T-cell (primary cell): ENCODE data around the gene MMRN2. TPM values are rescaled to one million over a fixed set of nuclear protein-coding genes. Genes with fewer than 3 reads are reported as not detected.

ENCODE experiments used
- ATAC-seq, 4 experiments: fragments of 200-7000 bp in 3 of 4; fragments of 150-1000 bp in 1 of 4; cut with Tn5 transposase; replicated peaks in 1 of 4; 1 replicate in 3 of 4; 2 replicates in 1 of 4; pipeline ENCODE4 v1.10.0; 2021; ENCODE audit warnings: moderate library complexity in 3 of 4, mild to moderate bottlenecking in 2 of 4, moderate number of reproducible peaks in 1 of 4
- CTCF ChIA-PET, 2 donors: fragments of 300-600 bp; sonication (Branson Sonifier 250); formaldehyde crosslinking; loops; one replicate each; lab custom pipeline; 2022; ENCODE audit warnings: antibody characterized with exemption in 2 of 2; lab: Charles Lee
- POLR2A ChIA-PET, 2 donors: fragments of 300-600 bp; sonication (Branson Sonifier 250); formaldehyde crosslinking; loops; one replicate each; lab custom pipeline; 2022; ENCODE audit warnings: antibody characterized with exemption in 2 of 2; lab: Charles Lee
- DNase-seq, 35 experiments: peaks; one replicate each; pipeline versions ENCODE4 v3.0.0 to v3.0.0-alpha.2; 2013 to 2023
- H3K27ac ChIP-seq: one replicate; pipeline ENCODE4 v1.5.1; 2013; ENCODE audit warnings: low read length
- H3K27me3 ChIP-seq, 2 experiments: replicated peaks in 1 of 2; 1 replicate in 1 of 2; 2 replicates in 1 of 2; pipeline versions ENCODE4 v1.6.1 to v1.7.0; 2013; ENCODE audit warnings: low read length in 1 of 2, mixed read lengths in 1 of 2; ENCODE audit not compliant: control insufficient read depth in 2 of 2, insufficient read depth in 2 of 2; ENCODE audit errors: extremely low read depth in 1 of 2
- H3K36me3 ChIP-seq, 2 donors: 1 replicate in 1 of 2; 2 replicates in 1 of 2; pipeline versions ENCODE4 v1.6.1 to v1.7.0; 2013; ENCODE audit warnings: low read length in 1 of 2; ENCODE audit not compliant: control insufficient read depth in 2 of 2, insufficient read depth in 1 of 2; ENCODE audit errors: extremely low read depth in 1 of 2
- H3K4me1 ChIP-seq, 2 experiments: 1 replicate in 1 of 2; 2 replicates in 1 of 2; pipeline versions ENCODE4 v1.6.1 to v1.7.0; 2013; ENCODE audit warnings: low read length in 2 of 2, mixed read lengths in 1 of 2; ENCODE audit not compliant: insufficient read depth in 2 of 2, control insufficient read depth in 1 of 2; ENCODE audit errors: extremely low read depth in 1 of 2
- H3K4me3 ChIP-seq, 2 donors: 1 replicate in 1 of 2; 2 replicates in 1 of 2; pipeline versions ENCODE4 v1.5.1 to v1.7.0; 2013; ENCODE audit warnings: mild to moderate bottlenecking in 2 of 2, low read length in 1 of 2, moderate library complexity in 1 of 2; ENCODE audit not compliant: control insufficient read depth in 1 of 2; ENCODE audit errors: extremely low read depth in 1 of 2
- H3K9me3 ChIP-seq: 2 replicates; pipeline ENCODE4 v1.7.0; 2013
- H3K27ac Mint-ChIP-seq, 2 donors: one replicate each; pipeline ENCODE4 v1.8.0; 2020 to 2021; ENCODE audit warnings: mild to moderate bottlenecking in 2 of 2, mixed read lengths in 2 of 2
- H3K27me3 Mint-ChIP-seq, 2 donors: one replicate each; pipeline ENCODE4 v1.8.0; 2021 to 2022; ENCODE audit warnings: mixed read lengths in 2 of 2
- H3K36me3 Mint-ChIP-seq: one replicate; pipeline ENCODE4 v1.8.0; 2021; ENCODE audit warnings: mixed read lengths
- H3K4me1 Mint-ChIP-seq, 3 donors: one replicate each; pipeline ENCODE4 v1.8.0; 2020 to 2022; ENCODE audit warnings: mixed read lengths in 3 of 3, mild to moderate bottlenecking in 1 of 3
- H3K4me3 Mint-ChIP-seq, 3 donors: one replicate each; pipeline ENCODE4 v1.8.0; 2020 to 2022; ENCODE audit warnings: mild to moderate bottlenecking in 3 of 3, mixed read lengths in 3 of 3, moderate library complexity in 3 of 3
- H3K9me3 Mint-ChIP-seq, 3 donors: one replicate each; pipeline ENCODE4 v1.8.0; 2020 to 2022; ENCODE audit warnings: mixed read lengths in 3 of 3
- WGBS: methylation state at CpG from one replicate; pipeline ENCODE4 v1.1.5; 2013; ENCODE audit warnings: missing lambda C conversion rate; ENCODE audit not compliant: insufficient coverage; 5-methylcytosine and 5-hydroxymethylcytosine counted together
- total RNA-seq, 35 experiments: library from RNA in 6 of 35; stranded (reverse) in 6 of 35; fragments of 120-200 nt in 1 of 35; gene quantifications; one replicate each; pipeline versions ENCODE4 v1.2.1 to v1.2.4 and lab custom pipeline; 2013 to 2026

MMRN2 gene
- total RNA-seq, 5 donors from 2014 or later (not counting 1 experiment from before 2014, with no cell fraction given): 0.09 to 0.96 (median 0.33) TPM; not detected in 1

DNA sequence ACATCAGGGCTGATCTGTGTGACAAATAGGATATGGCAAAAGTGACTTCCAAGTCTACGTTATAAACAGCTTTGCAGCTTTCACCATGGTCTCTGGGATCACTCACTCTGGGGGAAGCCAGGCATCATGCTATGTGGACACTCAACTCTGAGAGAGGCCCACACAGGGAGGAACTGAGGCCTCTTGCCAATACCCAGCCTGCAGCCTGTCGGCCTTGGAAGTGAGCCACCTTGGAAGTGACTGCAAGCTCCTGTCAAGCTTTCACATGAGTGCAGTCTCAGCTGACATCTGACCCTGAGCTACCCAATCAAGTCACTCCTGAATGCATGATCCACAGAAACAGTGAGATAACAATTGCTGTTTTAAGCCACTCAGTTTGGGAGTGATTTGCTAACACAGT lies 56.5 kb downstream of the MMRN2 start:
- Histone ChIP-seq H3K4me1 (no peaks in the 10 kb centered on the region), H3K4me3 (no peak overlapping the region), H3K36me3 (peaks cover 0 to 10% of the 10 kb centered on the region in 2 donors), H3K27ac (no peak overlapping the region), H3K9me3 (no peaks in the 10 kb centered on the region), H3K27me3 (no peaks in the 10 kb centered on the region)
- no peak overlapping the region for H3K4me3 Mint-ChIP-seq
- ChIA-PET CTCF (interaction anchor here (0.5 to 1.0 kb wide), 5 partner anchors 112 to 1446 kb away, joined by 3 to 6 read pairs (median 4); no protein-coding TSS in a partner anchor), POLR2A (interaction anchor here in 1 of 2 donors (0.7 kb wide), 1 partner anchor 112 kb away, joined by 5 read pairs; no protein-coding TSS in a partner anchor)
- no peak overlapping the region for H3K27ac Mint-ChIP-seq
- WGBS: 100% methylated on average over 2 of the region's 2 CpGs
- DNase-seq (no peak), ATAC-seq (no peak)
- H3K9me3 Mint-ChIP-seq: no peaks in the 10 kb centered on the region
- no peaks in the 10 kb centered on the region for H3K27me3 Mint-ChIP-seq
- peaks cover 20% of the 10 kb centered on the region for H3K36me3 Mint-ChIP-seq
- H3K4me1 Mint-ChIP-seq: no peaks in the 10 kb centered on the region

DNA sequence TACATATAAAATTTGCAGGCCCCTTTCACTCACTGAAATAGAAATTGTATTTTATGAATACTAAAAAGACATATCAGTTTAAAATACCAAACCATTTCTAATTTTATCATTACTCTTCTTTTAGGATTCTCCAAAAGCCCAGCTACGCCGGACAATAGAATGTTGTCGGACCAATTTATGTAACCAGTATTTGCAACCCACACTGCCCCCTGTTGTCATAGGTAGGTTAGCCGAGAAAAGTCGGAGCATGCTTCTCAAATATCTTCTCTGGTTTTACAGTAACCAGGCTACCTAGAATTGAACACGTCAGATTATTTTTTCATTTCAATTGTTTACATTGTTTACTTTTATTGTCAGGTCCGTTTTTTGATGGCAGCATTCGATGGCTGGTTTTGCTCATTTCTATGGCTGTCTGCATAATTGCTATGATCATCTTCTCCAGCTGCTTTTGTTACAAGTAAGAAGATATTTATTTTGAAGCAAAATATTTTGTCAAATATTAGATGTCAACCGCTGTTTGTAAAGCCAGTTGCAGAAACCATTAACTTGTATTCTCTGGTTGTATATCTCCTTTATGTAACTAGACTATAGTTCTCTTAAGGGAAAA lies 57.6 kb downstream of the MMRN2 start:
- Mint-ChIP-seq H3K36me3 (peaks cover 12% of the 10 kb centered on the region), H3K9me3 (no peaks in the 10 kb centered on the region), H3K27ac (no peak overlapping the region), H3K4me3 (no peak overlapping the region), H3K4me1 (no peaks in the 10 kb centered on the region), H3K27me3 (no peaks in the 10 kb centered on the region)
- Histone ChIP-seq H3K36me3 (peaks cover 0 to 7% of the 10 kb centered on the region in 2 donors), H3K9me3 (no peaks in the 10 kb centered on the region), H3K27ac (no peak overlapping the region), H3K4me1 (no peaks in the 10 kb centered on the region), H3K4me3 (no peak overlapping the region), H3K27me3 (no peaks in the 10 kb centered on the region)
- DNase-seq (peak in 20 of 35 experiments; percentile 2 to 62 (median 18)), ATAC-seq (peak in 1 of 4 experiments; percentile 35)
- ChIA-PET POLR2A (interaction anchor here in 1 of 2 donors (0.7 kb wide), 1 partner anchor 111 kb away, joined by 5 read pairs; no protein-coding TSS in a partner anchor), CTCF (interaction anchor here (1.0 to 1.2 kb wide), 3 partner anchors 187 to 211 kb away, joined by 3 to 4 read pairs (median 4); no protein-coding TSS in a partner anchor)
- 6% methylated on average over 3 of the region's 9 CpGs for WGBS

DNA sequence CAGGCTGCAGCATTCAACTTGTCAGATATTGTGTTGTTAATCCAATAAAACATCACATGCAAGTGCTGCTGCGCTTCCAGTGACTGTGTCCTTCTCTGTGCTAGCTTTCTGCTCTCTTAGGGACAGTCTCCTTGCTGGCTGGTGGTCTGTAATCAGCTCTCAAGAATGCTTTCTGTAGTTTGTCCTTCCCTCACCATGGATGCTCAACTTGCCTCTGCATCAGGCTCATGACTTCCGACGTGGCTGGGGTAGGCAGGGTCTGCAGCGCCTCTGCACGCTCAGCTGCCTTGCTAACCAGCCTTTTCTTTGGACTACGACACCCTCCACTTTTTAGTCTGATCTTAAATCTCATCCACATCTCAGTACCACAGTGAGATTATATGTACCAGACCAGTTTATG lies 58.3 kb downstream of the MMRN2 start:
- ChIA-PET POLR2A (no interaction called here), CTCF (interaction anchor here in 1 of 2 donors (0.5 to 1.2 kb wide), 3 partner anchors 10 to 206 kb away, joined by 3 to 4 read pairs (median 3); no protein-coding TSS in a partner anchor)
- ATAC-seq (no peak), DNase-seq (no peak)
- Histone ChIP-seq H3K4me1 (no peaks in the 10 kb centered on the region), H3K9me3 (no peaks in the 10 kb centered on the region), H3K27ac (no peak overlapping the region), H3K36me3 (peaks cover 0 to 7% of the 10 kb centered on the region in 2 donors), H3K4me3 (no peak overlapping the region), H3K27me3 (no peaks in the 10 kb centered on the region)
- H3K36me3 Mint-ChIP-seq: peaks cover 7% of the 10 kb centered on the region
- WGBS: 83% methylated on average over 1 of the region's 6 CpGs
- no peaks in the 10 kb centered on the region for H3K9me3 Mint-ChIP-seq
- no peaks in the 10 kb centered on the region for H3K4me1 Mint-ChIP-seq
- no peak overlapping the region for H3K4me3 Mint-ChIP-seq
- H3K27me3 Mint-ChIP-seq: no peaks in the 10 kb centered on the region
- H3K27ac Mint-ChIP-seq: no peak overlapping the region

DNA sequence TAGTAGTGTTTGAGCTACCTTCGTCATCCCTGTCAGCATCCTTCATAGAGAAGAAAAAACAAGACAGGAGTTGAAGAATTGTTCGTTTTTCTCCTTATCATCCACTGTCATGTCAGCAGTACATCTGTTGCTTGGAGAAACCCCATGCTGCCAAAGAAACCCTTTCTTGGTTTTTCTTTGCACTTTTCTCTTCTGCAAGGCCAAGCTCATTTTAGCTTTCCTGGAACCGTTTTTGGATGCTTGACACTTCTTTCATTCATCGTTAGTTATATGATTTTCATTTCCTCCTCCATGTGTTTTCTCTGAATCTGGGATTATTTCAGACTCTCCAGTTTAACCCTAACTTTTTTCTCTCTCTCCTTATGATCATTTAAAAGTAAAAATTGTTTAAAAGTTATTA lies 58.9 kb downstream of the MMRN2 start:
- H3K4me1 Mint-ChIP-seq: no peaks in the 10 kb centered on the region

DNA sequence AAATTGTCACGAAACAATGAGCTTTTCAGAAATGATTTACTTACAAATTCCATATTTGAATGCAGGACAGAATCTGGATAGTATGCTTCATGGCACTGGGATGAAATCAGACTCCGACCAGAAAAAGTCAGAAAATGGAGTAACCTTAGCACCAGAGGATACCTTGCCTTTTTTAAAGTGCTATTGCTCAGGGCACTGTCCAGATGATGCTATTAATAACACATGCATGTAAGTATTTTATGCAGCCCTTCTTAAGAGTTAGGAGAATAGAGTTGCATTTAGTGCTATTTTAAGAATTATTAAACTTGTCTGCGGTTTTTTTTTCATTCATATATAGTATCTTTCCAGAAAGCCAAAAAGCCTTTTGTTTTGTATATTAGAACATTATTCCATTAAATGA lies 67.4 kb downstream of the MMRN2 start:
- H3K36me3 ChIP-seq: no peaks in the 10 kb centered on the region
- DNase-seq: no peak
- H3K9me3 ChIP-seq: no peaks in the 10 kb centered on the region
- Mint-ChIP-seq H3K36me3 (peaks cover 26% of the 10 kb centered on the region), H3K27ac (no peak overlapping the region), H3K27me3 (no peaks in the 10 kb centered on the region), H3K4me3 (no peak overlapping the region), H3K9me3 (no peaks in the 10 kb centered on the region), H3K4me1 (peaks cover 4 to 5% (median 5%) of the 10 kb centered on the region in 3 donors)
- POLR2A ChIA-PET: no interaction called here
- no peak overlapping the region for H3K27ac ChIP-seq
- no peaks in the 10 kb centered on the region for H3K4me1 ChIP-seq
- no peaks in the 10 kb centered on the region for H3K27me3 ChIP-seq
- CTCF ChIA-PET: no interaction called here
- no peak for ATAC-seq
- WGBS: no CpG with 5 or more reads among the region's 3 CpGs
- no peak overlapping the region for H3K4me3 ChIP-seq

More for the DNA sequence above, 58.9 kb downstream of the MMRN2 start:
- no peaks in the 10 kb centered on the region for H3K27me3 ChIP-seq
- no peaks in the 10 kb centered on the region for H3K9me3 Mint-ChIP-seq
- H3K4me3 ChIP-seq: no peak overlapping the region
- H3K4me3 Mint-ChIP-seq: no peak overlapping the region
- peaks cover 5% of the 10 kb centered on the region for H3K36me3 Mint-ChIP-seq
- H3K27ac ChIP-seq: no peak overlapping the region
- CTCF ChIA-PET: interaction anchor here in 1 of 2 donors (0.7 to 1.2 kb wide), 2 partner anchors 10 to 205 kb away, joined by 3 read pairs; no protein-coding TSS in a partner anchor
- H3K9me3 ChIP-seq: no peaks in the 10 kb centered on the region
- 100% methylated on average over 1 of the region's 4 CpGs for WGBS
- no peak overlapping the region for H3K27ac Mint-ChIP-seq
- POLR2A ChIA-PET: no interaction called here
- peaks cover 0 to 7% of the 10 kb centered on the region in 2 donors for H3K36me3 ChIP-seq
- H3K27me3 Mint-ChIP-seq: no peaks in the 10 kb centered on the region
- H3K4me1 ChIP-seq: no peaks in the 10 kb centered on the region
- DNase-seq: no peak
- no peak for ATAC-seq

DNA sequence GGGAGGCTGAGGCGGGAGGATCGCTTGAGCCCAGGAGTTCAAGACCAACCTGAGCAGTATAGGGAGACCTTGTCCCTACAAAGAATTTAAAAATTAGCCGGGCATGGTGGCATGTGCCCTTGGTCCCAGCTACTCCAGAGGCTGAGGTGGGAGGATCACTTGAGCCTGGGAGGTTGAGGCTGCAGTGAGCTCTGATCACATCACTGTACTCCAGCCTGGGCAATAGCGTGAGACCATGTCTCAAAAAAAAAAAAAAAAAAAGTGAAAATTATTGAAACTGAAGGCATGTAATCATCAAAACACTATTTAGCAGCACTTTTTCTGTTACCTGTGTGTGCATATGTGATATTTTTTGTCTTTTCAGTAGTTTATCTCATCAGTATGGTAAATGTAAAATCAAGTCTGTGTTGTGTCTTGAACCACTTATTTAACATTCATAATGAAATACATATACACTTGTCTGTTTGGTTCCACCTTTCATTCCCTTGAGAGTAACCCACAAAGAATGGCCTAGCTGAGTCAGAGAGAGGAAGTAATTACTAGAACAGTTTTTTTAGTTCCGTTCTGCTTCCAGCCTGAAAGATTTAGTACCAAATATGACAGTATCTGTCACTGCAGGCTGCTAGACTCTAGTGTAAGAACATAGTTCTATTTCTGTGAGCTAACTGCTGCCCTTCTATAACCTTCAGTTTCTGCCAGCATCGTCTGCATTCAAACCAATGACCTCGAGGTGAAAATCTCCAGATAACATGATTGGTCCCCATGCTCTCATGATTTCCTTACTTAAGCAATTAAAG lies 68.6 kb downstream of the MMRN2 start:
- H3K27me3 Mint-ChIP-seq: no peaks in the 10 kb centered on the region
- ChIA-PET CTCF (interaction anchor here in 1 of 2 donors (1.1 kb wide), 1 partner anchor 10 kb away, joined by 3 read pairs; no protein-coding TSS in a partner anchor), POLR2A (no interaction called here)
- no peak overlapping the region for H3K4me3 ChIP-seq
- 70% methylated on average over 4 of the region's 7 CpGs for WGBS
- no peak overlapping the region for H3K27ac ChIP-seq
- ATAC-seq (peak in 2 of 4 experiments; percentile 31 to 48), DNase-seq (no peak)
- no peaks in the 10 kb centered on the region for H3K27me3 ChIP-seq
- no peak overlapping the region for H3K4me3 Mint-ChIP-seq
- no peaks in the 10 kb centered on the region for H3K9me3 Mint-ChIP-seq
- peaks cover 4 to 5% (median 5%) of the 10 kb centered on the region in 3 donors for H3K4me1 Mint-ChIP-seq
- H3K27ac Mint-ChIP-seq: no peak overlapping the region
- no peaks in the 10 kb centered on the region for H3K9me3 ChIP-seq
- peaks cover 26% of the 10 kb centered on the region for H3K36me3 Mint-ChIP-seq
- no peaks in the 10 kb centered on the region for H3K4me1 ChIP-seq
- H3K36me3 ChIP-seq: no peaks in the 10 kb centered on the region
